A673 (cell line): Measurements from ENCODE around the gene ZBTB24. TPM values are rescaled to one million over a fixed set of nuclear protein-coding genes. Genes with fewer than 3 reads are reported as not detected.
"Not testable (repeated sequence)": the region's sequence is repeated elsewhere in the genome, so short reads cannot be mapped to it uniquely, and the experiment has no call there.

Experiments
- BruUV-seq: library from RNA; stranded (reverse); fragments of 400-500 nt; replicated peaks from 2 replicates; lab custom pipeline; 2021; lab: Mats Ljungman, UMichigan
- CTCF ChIA-PET: fragments of 300-600 bp; sonication (Branson Sonifier 250); formaldehyde crosslinking; loops from one replicate; lab custom pipeline; 2022; ENCODE audit warnings: antibody characterized with exemption; lab: Charles Lee
- POLR2A ChIA-PET: fragments of 300-600 bp; sonication (Branson Sonifier 250); formaldehyde crosslinking; loops from one replicate; lab custom pipeline; 2022; ENCODE audit warnings: antibody characterized with exemption; ENCODE audit not compliant: low non-redundant PET; lab: Charles Lee
- DNase-seq: peaks from one replicate; pipeline ENCODE4 v3.0.0-alpha.2; 2015; ENCODE audit warnings: low spot score
- H3K27ac ChIP-seq: fragments of 200-600 bp; sonication (generic); 2 replicates; pipeline ENCODE4 v1.5.1; 2016; ENCODE audit warnings: mixed run types, low read depth, mild to moderate bottlenecking, mixed read lengths, antibody characterized with exemption, low read length; ENCODE audit not compliant: poor library complexity, severe bottlenecking
- H3K27me3 ChIP-seq: fragments of 200-600 bp; sonication (generic); replicated peaks from 2 replicates; pipeline ENCODE4 v1.6.1; 2017; ENCODE audit warnings: mixed run types, low read depth, mild to moderate bottlenecking, mixed read lengths, antibody characterized with exemption, low read length; ENCODE audit not compliant: insufficient read depth, poor library complexity
- H3K36me3 ChIP-seq: fragments of 200-600 bp; sonication (generic); 2 replicates; pipeline ENCODE4 v1.6.1; 2016; ENCODE audit warnings: mixed run types, mild to moderate bottlenecking, mixed read lengths, antibody characterized with exemption, low read length; ENCODE audit not compliant: insufficient read depth, poor library complexity, severe bottlenecking
- H3K4me1 ChIP-seq: fragments of 200-600 bp; sonication (generic); 2 replicates; pipeline ENCODE4 v1.6.1; 2017; ENCODE audit warnings: mixed run types, mild to moderate bottlenecking, mixed read lengths, antibody characterized with exemption, low read length; ENCODE audit not compliant: insufficient read depth, poor library complexity, severe bottlenecking
- H3K4me3 ChIP-seq: fragments of 200-600 bp; sonication (generic); 2 replicates; pipeline ENCODE4 v1.5.1; 2016; ENCODE audit warnings: low read depth, mixed run types, mild to moderate bottlenecking, mixed read lengths, low read length; ENCODE audit not compliant: poor library complexity, severe bottlenecking
- H3K9me3 ChIP-seq: fragments of 200-600 bp; sonication (generic); 2 replicates; pipeline ENCODE4 v1.6.1; 2016; ENCODE audit warnings: mixed run types, low read depth, mild to moderate bottlenecking, mixed read lengths, antibody characterized with exemption, low read length; ENCODE audit not compliant: poor library complexity, severe bottlenecking
- EZH2 ChIP-seq: fragments of 200-600 bp; sonication (generic); IDR thresholded peaks from 2 replicates; pipeline ENCODE4 v1.6.1; 2017; ENCODE audit warnings: borderline replicate concordance, low read depth, mild to moderate bottlenecking, mixed read lengths, antibody characterized with exemption, low read length; ENCODE audit not compliant: poor library complexity, severe bottlenecking
- intact Hi-C: fragments of 100-400 bp; cut with micrococcal nuclease; formaldehyde crosslinking; loops from one replicate; pipeline ENCODE4 v1.10.0; 2022; ENCODE audit not compliant: unreplicated experiment
- total RNA-seq: library from RNA; stranded (reverse); gene quantifications from 2 replicates; pipeline ENCODE4 v1.2.3, GENCODE V29; 2021
- TF ChIP-seq, protein P1 (sequence below): fragments of 300-800, 200-600 bp; sonication (generic); conservative IDR thresholded peaks from 2 replicates; pipeline ENCODE4 v1.5.1; 2017; ENCODE audit warnings: low read depth, mild to moderate bottlenecking, antibody characterized with exemption, low read length, moderate library complexity, mixed read lengths

The ZBTB24 gene
- total RNA-seq, 1 experiment from 2014 or later: 15.5 TPM

DNA sequence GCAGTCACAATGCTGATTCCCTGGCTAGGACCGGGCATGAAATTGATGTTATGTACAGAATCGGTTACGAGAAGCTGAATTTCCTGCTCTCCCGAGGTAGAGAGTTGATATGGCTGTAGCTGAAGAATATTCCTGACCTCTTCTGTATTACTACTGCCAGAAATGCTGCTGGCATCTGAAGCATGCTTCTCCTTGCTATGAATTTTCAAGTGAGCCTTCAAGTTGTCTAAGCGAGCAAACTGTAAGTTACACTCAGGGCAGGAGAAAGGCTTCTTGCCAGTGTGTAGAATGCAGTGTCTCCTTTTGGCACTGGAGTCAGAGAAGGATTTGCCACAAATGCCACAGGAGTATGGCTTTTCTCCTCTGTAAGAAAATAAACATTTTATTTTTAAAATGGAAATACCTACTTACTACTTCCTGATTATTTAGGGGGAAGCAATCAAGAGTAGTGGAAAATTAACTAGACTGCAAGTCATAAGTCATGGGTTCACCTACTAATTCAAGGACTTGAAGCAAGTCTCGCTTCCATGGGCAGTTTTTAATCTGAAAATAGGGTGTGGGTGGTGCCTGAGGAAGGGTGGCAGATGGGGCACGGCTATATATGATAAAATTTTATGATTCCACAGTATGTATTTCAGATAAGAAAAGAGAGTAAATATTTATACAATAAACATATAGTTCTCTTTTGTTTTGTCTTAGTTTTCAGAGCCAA, 16.7 kb downstream of the ZBTB24 start:
- no peak overlapping the region for H3K4me3 ChIP-seq
- intact Hi-C loops: no loop called here
- no peaks in the 10 kb centered on the region for H3K9me3 ChIP-seq
- H3K4me1 ChIP-seq: no peaks in the 10 kb centered on the region
- peaks cover 78% of the 10 kb centered on the region for H3K36me3 ChIP-seq
- ChIA-PET CTCF (no interaction called here), POLR2A (no interaction called here)
- no peaks in the 10 kb centered on the region for H3K27me3 ChIP-seq
- H3K27ac ChIP-seq: no peak overlapping the region
- TF ChIP-seq EZH2: no peak
- TF ChIP-seq, protein P1, sequence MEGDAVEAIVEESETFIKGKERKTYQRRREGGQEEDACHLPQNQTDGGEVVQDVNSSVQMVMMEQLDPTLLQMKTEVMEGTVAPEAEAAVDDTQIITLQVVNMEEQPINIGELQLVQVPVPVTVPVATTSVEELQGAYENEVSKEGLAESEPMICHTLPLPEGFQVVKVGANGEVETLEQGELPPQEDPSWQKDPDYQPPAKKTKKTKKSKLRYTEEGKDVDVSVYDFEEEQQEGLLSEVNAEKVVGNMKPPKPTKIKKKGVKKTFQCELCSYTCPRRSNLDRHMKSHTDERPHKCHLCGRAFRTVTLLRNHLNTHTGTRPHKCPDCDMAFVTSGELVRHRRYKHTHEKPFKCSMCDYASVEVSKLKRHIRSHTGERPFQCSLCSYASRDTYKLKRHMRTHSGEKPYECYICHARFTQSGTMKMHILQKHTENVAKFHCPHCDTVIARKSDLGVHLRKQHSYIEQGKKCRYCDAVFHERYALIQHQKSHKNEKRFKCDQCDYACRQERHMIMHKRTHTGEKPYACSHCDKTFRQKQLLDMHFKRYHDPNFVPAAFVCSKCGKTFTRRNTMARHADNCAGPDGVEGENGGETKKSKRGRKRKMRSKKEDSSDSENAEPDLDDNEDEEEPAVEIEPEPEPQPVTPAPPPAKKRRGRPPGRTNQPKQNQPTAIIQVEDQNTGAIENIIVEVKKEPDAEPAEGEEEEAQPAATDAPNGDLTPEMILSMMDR: no peak
- no peak for DNase-seq
- BruUV-seq: no TSS peak

DNA sequence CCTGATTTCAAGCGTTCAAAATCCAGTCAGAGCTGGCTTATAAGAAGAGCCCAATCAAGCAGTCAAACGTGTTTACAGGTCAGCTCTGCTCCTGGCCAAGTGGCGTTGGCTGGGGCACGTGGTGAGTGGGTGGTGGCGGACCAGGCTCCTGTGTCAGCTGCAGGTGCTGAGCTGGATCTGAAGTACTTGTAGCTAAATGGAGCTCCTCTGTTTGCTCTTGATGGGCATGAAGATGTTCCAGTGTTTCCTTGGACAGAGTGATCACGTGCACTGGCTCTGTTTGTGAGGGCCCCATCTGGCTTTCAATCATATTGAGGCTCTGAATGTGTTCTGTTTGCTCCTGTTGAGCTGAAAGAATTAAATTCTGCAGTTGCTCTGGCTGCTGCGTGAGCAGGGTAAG, 17.2 kb downstream of the ZBTB24 start:
- no peaks in the 10 kb centered on the region for H3K27me3 ChIP-seq
- DNase-seq: no peak
- no peak overlapping the region for H3K4me3 ChIP-seq
- H3K4me1 ChIP-seq: no peaks in the 10 kb centered on the region
- H3K36me3 ChIP-seq: peaks cover 76% of the 10 kb centered on the region
- intact Hi-C loops: no loop called here
- ChIA-PET POLR2A (no interaction called here), CTCF (no interaction called here)
- BruUV-seq: no TSS peak
- no peaks in the 10 kb centered on the region for H3K9me3 ChIP-seq
- TF ChIP-seq, protein P1: no peak
- TF ChIP-seq EZH2: no peak
- no peak overlapping the region for H3K27ac ChIP-seq

DNA sequence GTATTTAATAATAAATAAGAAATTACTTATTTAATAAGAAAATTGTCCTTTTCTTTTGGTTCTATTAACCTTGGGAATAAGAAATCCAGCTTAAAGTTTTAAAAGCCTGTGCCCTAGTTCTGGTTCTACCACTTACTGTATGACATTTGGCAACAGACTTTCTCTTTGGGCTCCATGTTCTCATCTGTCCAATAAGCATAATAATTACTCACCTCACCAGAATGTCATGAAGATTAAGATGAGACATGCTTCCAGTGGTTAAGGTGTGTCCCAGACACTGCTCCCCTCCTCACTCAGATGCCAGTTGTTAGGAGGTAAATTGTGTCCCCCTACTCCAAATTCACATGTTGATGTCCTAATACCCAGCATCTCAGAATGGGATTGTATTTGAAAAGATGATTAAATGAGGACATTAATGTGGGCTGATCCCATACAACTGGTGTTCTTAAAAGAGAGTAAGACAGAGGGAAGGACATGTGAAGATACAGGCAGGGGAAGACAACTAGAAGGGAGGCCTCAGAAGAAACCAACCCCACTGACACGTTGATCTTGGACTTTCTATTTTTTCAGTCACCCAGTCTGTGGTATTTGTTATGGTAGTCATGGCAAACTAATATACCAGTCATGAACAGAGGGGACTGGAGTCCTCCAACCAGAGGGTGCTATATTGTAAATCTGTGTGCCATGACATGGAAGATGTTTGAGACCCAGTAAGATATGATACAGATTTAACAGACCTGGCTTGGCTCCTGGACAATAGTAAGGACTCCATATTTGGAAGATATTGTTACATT, 21.1 kb downstream of the ZBTB24 start:
- TF ChIP-seq EZH2: no peak
- TF ChIP-seq, protein P1: no peak
- Histone ChIP-seq H3K9me3 (no peaks in the 10 kb centered on the region), H3K27ac (no peak overlapping the region), H3K4me3 (no peak overlapping the region), H3K27me3 (no peaks in the 10 kb centered on the region), H3K36me3 (peaks cover 53% of the 10 kb centered on the region), H3K4me1 (peaks cover 9% of the 10 kb centered on the region)
- ChIA-PET CTCF (no interaction called here), POLR2A (no interaction called here)
- BruUV-seq: no TSS peak
- intact Hi-C loops: no loop called here
- no peak for DNase-seq

DNA sequence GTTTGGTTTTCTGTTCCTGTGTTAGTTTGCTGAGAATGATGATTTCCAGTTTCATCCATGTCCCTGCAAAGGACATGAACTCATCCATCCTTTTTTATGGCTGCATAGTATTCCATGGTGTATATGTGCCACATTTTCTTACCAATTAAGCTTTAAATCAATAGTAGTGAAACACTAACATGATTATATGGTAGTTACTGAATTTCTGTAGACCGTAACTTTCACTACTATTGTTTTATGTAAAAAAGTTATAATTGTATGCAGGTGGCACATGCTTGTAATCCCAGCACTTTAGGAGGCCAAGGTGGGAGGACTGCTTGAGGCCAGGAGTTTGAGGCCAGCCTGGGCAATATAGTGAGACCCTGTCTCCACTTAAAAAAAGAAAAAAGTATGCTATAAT, 21.8 kb downstream of the ZBTB24 start:
- BruUV-seq, H3K27ac ChIP-seq, CTCF ChIA-PET, H3K4me3 ChIP-seq, intact Hi-C loops, H3K9me3 ChIP-seq, POLR2A ChIA-PET, DNase-seq, H3K27me3 ChIP-seq: not testable (repeated sequence)
- H3K4me1 ChIP-seq: peaks cover 16% of the 10 kb centered on the region
- H3K36me3 ChIP-seq: peaks cover 46% of the 10 kb centered on the region
